ENCODE results near the gene RGS6.

DNA sequence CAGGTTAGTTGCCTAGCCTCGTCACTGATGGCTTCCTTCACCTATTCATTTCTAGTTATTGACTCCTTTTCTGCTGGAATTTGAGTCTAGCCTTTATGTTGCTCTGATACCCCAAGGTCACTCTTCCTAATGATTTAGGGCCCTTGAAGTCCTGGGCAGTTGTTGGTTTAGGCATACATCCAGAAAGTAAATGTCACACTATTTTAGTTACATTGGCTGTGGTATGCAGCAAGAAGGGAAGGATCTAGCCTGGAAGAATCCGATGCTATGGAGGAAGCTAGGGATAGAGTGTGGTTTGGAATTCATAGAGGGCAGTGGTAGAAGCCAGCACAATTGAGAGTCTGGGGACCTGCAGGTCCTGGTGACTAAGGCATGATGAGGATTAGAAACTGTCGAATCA lies 38.0 kb downstream of the RGS6 start:
- TF ChIP-seq, protein P1, sequence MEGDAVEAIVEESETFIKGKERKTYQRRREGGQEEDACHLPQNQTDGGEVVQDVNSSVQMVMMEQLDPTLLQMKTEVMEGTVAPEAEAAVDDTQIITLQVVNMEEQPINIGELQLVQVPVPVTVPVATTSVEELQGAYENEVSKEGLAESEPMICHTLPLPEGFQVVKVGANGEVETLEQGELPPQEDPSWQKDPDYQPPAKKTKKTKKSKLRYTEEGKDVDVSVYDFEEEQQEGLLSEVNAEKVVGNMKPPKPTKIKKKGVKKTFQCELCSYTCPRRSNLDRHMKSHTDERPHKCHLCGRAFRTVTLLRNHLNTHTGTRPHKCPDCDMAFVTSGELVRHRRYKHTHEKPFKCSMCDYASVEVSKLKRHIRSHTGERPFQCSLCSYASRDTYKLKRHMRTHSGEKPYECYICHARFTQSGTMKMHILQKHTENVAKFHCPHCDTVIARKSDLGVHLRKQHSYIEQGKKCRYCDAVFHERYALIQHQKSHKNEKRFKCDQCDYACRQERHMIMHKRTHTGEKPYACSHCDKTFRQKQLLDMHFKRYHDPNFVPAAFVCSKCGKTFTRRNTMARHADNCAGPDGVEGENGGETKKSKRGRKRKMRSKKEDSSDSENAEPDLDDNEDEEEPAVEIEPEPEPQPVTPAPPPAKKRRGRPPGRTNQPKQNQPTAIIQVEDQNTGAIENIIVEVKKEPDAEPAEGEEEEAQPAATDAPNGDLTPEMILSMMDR (IDR thresholded peaks at IDR 0.05; ENCODE audit: low read depth, low read length, poor library complexity, severe bottlenecking), result no peak
- no peak for TF ChIP-seq EZH2phosphoT487 (IDR thresholded peaks at IDR 0.05; ENCODE audit: borderline replicate concordance, low read length)

All from DOHH2 (cell line).